ENCODE results near the gene ADORA2B.

The ADORA2B gene

DNA sequence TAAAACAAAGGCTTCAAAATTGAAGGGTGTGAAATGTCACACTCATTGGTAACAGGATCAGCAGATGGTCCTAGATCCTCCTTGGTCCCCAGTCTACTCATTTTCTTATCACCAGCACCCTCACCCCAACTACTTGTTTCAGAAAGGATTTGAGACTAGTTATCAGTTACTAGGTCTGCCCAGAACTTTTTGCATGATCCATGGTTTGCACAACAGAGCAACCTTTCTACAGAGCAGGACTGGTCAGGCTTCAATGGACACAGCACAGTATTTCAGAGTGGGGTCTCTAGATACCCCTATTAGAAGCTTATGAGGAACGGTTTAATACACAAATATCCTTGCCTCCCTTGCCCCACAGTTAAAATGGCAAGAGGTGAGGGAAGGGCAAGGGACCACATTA lies 80.3 kb downstream of the ADORA2B start:
- Histone ChIP-seq H3F3A (ENCODE audit: insufficient read depth) (peaks cover 20% of the 10 kb centered on the region; the same call in 1 of the 2 replicates), H3K79me2 (ENCODE audit: insufficient read depth, low read length) (peaks cover 2% of the 10 kb centered on the region)

More for the DNA sequence above, 80.3 kb downstream of the ADORA2B start:
- H3K9me3 ChIP-seq (ENCODE audit: insufficient read depth, low read length), result no peaks in the 10 kb centered on the region
- no peak overlapping the region for H3K9ac ChIP-seq (ENCODE audit: low read length)
- TF ChIP-seq, protein P1, sequence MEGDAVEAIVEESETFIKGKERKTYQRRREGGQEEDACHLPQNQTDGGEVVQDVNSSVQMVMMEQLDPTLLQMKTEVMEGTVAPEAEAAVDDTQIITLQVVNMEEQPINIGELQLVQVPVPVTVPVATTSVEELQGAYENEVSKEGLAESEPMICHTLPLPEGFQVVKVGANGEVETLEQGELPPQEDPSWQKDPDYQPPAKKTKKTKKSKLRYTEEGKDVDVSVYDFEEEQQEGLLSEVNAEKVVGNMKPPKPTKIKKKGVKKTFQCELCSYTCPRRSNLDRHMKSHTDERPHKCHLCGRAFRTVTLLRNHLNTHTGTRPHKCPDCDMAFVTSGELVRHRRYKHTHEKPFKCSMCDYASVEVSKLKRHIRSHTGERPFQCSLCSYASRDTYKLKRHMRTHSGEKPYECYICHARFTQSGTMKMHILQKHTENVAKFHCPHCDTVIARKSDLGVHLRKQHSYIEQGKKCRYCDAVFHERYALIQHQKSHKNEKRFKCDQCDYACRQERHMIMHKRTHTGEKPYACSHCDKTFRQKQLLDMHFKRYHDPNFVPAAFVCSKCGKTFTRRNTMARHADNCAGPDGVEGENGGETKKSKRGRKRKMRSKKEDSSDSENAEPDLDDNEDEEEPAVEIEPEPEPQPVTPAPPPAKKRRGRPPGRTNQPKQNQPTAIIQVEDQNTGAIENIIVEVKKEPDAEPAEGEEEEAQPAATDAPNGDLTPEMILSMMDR (IDR thresholded peaks at IDR 0.05; ENCODE audit: insufficient read depth, low read length, poor library complexity, severe bottlenecking), result no peak
- no peak for TF ChIP-seq EZH2phosphoT487 (conservative IDR thresholded peaks at IDR 0.05; ENCODE audit: low read length)
- no peak overlapping the region for H2AFZ ChIP-seq (ENCODE audit: low read depth, low read length, severe bottlenecking)
- no peaks in the 10 kb centered on the region for H3K9me2 ChIP-seq (replicated peaks; ENCODE audit: insufficient read depth, low read length)
- H3K36me3 ChIP-seq (ENCODE audit: low read length), result peaks cover 60% of the 10 kb centered on the region
- no peak overlapping the region for H3K4me2 ChIP-seq (ENCODE audit: low read depth, low read length, poor library complexity, severe bottlenecking)
- H4K20me1 ChIP-seq (ENCODE audit: low read depth, low read length), result 0 out of 2 replicates have a peak, but pooled peaks cover 6% of the 10 kb centered on the region
- H3K27me3 ChIP-seq (ENCODE audit: low read length), result no peaks in the 10 kb centered on the region
- no peak overlapping the region for H3K4me3 ChIP-seq (ENCODE audit: insufficient read depth, low read length, poor library complexity, severe bottlenecking)
- no peak overlapping the region for H3K27ac ChIP-seq (ENCODE audit: low read depth, low read length)

Measured in SU-DHL-6 (cell line).